ENCODE results near the gene CDS1.
"Not testable (repeated sequence)": the region's sequence is repeated elsewhere in the genome, so short reads cannot be mapped to it uniquely, and the experiment has no call there.

CDS1 gene

GRCh38 chr4:84673475-84674240 lies 90.7 kb downstream of the CDS1 start:
- DNase-seq (ENCODE audit: low read depth) = no peak

DNA sequence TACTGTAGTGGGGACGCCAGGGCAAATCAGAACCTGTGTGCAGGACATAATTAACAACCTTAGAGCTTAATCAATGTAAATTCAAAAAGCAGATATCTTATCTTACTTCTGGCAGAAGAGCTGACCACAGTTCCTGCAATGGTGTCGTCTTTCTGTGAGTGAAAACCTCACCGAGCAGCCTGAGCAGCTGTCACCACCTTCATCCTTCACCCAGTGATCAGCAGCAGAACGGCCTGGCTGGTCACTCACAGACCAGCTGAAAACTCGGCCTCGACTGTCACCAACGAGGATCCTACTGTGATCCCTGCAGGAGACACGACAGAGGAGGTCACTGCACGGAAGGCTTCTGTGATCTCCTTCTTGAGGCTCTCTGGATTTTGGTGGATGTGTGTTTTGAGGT lies 94.2 kb downstream of the CDS1 start:
- DNase-seq (ENCODE audit: low read depth) = no peak

DNA sequence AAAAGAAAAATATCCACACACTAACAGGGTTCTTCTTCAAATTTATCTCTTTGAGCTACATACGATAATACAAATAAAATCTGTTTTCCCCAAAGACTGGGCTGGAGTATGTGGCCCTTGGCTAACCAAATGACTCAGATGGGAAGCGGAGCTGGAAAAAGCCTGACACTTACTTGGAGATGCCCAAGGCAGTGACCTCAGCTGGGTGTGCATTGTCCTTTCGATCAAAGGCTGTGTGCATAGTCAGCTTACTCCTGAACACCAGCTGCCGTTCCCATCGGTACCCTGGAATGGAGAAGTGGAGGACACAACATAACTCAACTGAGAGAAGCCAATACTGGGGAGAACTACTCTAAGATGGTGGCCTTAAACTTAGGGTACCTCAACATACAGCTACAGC lies 95.1 kb downstream of the CDS1 start:
- DNase-seq (ENCODE audit: low read depth) = no peak

DNA sequence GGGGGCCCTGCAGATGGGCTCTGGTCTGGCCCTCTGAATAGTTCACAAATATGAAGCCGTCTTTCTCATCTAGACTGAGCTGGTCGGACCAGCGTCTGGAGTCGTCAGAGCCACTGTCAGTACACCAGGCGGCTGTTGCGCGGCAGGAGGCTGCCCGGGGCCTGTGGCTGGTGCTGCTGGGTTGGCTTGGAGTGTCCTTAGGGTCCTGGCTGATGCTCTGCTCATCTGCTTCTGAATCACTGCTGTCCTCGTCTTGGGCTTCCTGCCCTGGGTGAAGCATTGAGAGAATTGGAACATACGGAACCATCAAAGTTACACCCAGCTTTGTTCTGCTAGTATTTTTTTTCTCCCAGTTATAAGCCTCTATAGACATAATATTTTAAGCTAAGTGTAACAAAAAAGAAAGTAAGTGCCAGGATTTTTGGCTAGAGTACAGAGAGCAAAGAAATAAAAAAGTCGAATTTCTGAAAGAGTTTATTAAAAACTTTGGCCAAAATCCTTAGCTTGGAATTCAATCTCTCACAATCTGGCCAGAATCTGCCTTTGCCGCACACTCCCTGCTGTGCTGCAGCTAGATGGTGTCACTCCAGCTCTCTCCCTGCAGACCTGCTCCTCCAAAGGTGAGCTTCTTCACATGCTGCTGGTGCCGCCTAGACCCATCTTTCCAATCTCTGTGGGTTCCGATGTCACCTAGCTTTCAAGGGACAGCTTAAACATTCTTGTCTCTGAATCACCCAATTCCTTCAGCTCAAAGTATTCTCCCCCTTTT lies 96.2 kb downstream of the CDS1 start:
- no peak for DNase-seq (ENCODE audit: low read depth)

- no peak for DNase-seq (ENCODE audit: low read depth)
Measured at GRCh38 chr4:84680956-84681355, 98.0 kb downstream of the CDS1 start.

DNA sequence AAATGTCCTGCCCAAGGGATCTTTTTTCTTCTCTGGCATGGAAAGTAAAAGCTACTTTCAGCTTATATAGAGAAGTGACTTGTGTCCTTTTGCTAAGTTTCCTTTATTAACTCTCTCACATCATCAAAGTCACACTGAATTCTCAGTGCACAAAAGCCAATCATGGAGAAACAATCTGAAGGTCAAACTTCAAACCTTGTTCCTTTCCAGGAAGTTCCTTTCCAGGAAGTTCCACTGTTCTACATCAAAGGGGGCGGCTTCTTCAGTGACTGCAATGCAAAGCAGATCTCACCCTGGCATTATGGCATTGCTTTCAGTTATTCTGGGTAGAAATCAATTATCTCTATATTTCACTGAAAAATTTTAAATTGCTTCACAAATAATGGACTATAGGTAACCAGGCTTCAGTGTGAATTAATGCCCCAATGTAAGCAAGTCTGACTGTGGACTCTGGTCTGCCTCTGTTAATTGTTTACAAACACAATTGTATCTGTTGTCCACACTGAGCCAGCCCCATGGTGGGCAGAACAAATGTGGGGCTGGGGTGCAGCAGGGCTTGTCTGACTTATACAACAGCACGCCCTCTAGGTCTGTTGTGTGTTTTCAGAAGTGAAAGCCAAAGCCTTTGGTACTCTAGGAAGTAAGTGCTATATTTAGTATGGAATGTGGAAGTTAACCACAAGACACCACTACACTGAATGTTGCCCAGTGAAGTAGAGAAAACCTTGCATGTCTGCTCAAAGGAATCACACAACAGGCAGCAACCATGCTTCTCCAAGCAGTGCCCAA lies 98.8 kb downstream of the CDS1 start:
- no peak for DNase-seq (ENCODE audit: low read depth)

DNA sequence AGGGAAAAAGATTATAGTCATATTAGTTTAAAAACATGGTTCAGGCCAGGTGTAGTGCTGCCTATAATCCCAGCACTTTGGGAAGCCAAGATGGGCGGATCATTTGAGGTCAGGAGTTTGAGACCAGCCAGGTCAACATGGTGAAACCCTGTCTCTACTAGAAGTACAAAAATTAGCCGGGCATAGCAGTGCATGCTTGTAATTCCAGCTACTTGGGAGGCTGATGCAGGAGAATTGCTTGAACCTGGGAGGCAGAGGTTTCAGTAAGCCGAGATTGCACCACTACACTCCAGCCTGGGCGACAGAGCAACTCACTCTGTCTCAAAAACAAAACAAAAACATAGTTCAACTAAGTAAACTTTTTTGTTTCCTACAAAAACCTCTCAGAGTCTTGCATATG lies 99.7 kb downstream of the CDS1 start:
- DNase-seq (ENCODE audit: low read depth) = not testable (repeated sequence)

- DNase-seq (ENCODE audit: low read depth) = no peak
Measured at GRCh38 chr4:84683064-84683850, 100.3 kb downstream of the CDS1 start.

GRCh38 chr4:84684361-84684760 lies 101.4 kb downstream of the CDS1 start:
- DNase-seq (ENCODE audit: low read depth) = no peak

DNA sequence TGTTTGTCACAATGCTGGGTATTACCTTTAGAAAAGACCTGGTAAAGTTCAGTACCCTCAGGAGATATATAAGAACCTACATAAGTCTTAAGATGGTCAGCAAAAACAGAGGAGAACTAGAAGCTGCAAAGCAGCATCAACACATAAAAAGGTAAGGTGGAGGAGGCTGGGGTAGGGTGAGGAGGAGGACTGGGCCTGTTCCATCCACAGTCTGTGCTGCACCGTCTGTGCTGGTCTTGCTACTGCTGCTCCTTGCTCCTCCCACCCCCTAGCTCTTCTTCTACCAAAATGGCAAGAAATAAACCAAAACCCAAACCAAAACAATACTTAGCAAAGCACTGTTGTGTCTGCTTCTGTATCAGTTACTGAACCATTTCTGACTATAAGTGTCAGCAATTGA lies 102.2 kb downstream of the CDS1 start:
- no peak for DNase-seq (ENCODE audit: low read depth)

DNA sequence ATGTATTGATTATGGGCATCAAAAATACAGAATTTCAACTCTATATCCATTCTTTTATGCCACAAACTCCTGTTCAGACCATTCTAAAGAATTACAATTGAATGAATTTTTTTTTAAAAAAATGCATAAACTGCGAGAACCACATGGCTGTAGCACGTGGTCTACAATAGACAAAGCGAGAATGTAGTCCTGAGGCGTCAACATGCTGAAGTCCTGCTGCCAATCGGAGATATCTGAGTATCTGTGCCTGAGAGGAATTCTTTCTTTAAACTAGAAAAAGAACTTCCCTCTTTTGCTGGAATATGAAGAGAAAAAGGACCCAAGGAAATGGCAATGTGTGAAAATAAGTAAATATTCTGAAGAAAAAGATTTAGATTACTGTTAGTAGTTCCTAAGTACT lies 105.7 kb downstream of the CDS1 start:
- no peak for DNase-seq (ENCODE audit: low read depth)

DNA sequence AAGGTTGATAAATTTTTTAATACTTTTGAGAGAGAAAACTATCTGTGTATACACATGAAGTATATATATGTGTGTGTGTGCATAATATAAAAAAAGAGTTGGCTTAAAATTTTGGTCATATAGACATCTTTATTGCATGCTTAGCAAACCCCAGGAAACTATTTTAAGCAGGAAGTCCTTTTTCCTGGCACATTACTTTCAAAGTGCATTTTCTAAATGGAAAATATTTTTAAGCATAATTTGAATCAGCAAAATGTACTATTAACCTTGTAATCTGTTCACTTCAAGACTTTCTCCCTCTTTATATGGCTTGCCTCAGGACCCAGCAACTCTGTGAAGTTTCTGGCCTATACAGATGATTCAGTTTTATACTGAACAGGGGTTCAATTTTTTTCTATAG lies 106.3 kb downstream of the CDS1 start:
- no peak for DNase-seq (ENCODE audit: low read depth)

GRCh38 chr4:84690481-84690880 lies 107.6 kb downstream of the CDS1 start:
- no peak for DNase-seq (ENCODE audit: low read depth)

- DNase-seq (ENCODE audit: low read depth) = no peak
Measured at GRCh38 chr4:84691170-84691691, 108.3 kb downstream of the CDS1 start.

DNA sequence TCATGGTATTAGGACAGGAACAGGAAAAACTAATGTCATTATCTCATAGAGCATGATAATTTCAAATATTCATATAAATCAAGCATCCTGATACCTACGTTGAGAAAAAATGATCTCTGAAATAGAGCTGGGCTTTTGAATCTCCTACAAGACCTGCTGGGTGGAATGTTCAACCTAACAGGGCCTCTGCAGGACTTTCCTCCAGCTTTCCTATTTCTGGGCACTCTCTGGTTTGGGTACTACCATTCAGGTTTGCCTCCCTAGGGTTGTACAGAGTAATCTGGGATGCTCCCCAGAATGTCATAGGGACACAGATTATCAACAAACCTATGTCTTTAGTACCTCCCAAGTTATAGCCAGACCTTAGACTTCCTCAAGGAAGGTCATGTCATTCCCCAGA lies 108.9 kb downstream of the CDS1 start:
- no peak for DNase-seq (ENCODE audit: low read depth)

GRCh38 chr4:84697159-84697558 lies 114.2 kb downstream of the CDS1 start:
- DNase-seq (ENCODE audit: low read depth) = no peak

GRCh38 chr4:84697615-84698201 lies 114.8 kb downstream of the CDS1 start:
- DNase-seq (ENCODE audit: low read depth) = no peak

DNA sequence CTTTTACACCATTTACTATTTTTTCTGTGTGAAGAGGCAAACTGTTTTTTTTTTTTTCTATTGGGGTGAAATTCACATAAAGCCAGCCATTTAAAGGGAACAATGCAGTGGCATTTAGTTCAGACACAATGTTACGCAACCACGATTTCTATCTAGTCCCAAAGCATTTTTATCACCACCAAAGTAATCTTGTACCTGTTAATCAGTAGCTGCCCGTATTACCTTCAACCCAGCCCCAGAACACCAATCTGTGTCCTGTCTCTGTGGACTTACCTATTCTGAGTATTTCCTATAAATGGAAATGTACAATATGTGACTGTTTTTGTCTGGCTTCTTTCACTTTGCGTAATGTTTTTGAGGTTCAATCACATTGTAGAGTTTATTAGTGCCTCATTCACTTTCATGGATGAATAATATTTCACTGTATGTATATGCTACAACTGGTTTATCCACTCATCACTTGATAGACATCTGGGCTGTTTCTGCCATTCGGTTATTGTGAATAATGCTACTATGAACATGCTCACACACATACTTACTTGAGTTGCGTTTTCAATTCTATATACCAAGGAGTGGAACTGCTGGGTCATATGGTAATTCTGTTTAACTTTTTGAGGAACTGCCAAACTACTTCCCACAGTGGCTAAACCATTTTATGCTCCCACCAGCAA lies 116.2 kb downstream of the CDS1 start:
- DNase-seq (ENCODE audit: low read depth) = no peak
